HCT116 (cell line): Measurements from ENCODE around the gene PCDHA5. TPM values are rescaled to one million over a fixed set of nuclear protein-coding genes. Genes with fewer than 3 reads are reported as not detected.

Experiments used
- ATAC-seq: fragments of 200-7000 bp; cut with Tn5 transposase; 2 replicates; pipeline ENCODE4 v1.9.1; 2020; ENCODE audit warnings: mild to moderate bottlenecking, moderate library complexity
- BruUV-seq: library from RNA; stranded (reverse); fragments of 400-500 nt; replicated peaks from 2 replicates; lab custom pipeline; 2021; lab: Mats Ljungman, UMichigan
- CTCF ChIA-PET: fragments of 300-600 bp; sonication (Branson Sonifier 250); formaldehyde crosslinking; loops from one replicate; lab custom pipeline; 2021; ENCODE audit warnings: antibody characterized with exemption; lab: Charles Lee
- POLR2A ChIA-PET: fragments of 300-600, 350-600 bp; sonication (Branson Sonifier 250); formaldehyde crosslinking; loops from one replicate; lab custom pipeline; 2021; ENCODE audit warnings: antibody characterized with exemption; lab: Charles Lee
- RAD21 ChIA-PET, 2 experiments: fragments of 300-600 bp; sonication (Branson Sonifier 250); formaldehyde crosslinking; loops; one replicate each; lab custom pipeline; 2023; ENCODE audit warnings: low total read pairs in 2 of 2; ENCODE audit not compliant: uncharacterized antibody in 2 of 2, unreplicated experiment in 2 of 2, low non-redundant PET in 1 of 2; lab: Charles Lee
- DNase-seq: peaks from one replicate; pipeline ENCODE4 v3.0.0-alpha.2; 2010; ENCODE audit warnings: low read depth, low spot score
- H2AFZ ChIP-seq: fragments of 200-600 bp; shearing (Covaris generic), sonication (generic); 2 replicates; pipeline ENCODE4 v1.6.1; 2017; ENCODE audit warnings: low read depth, mixed run types, mixed read lengths, antibody characterized with exemption, low read length; ENCODE audit not compliant: poor library complexity, severe bottlenecking
- H3K27ac ChIP-seq: 2 replicates; pipeline ENCODE4 v1.5.1; 2012; ENCODE audit warnings: low read depth, low read length
- H3K27me3 ChIP-seq: fragments of 200-600 bp; sonication (generic); 2 replicates; pipeline ENCODE4 v1.6.1; 2016; ENCODE audit warnings: mixed run types, low read length, mixed read lengths; ENCODE audit not compliant: insufficient read depth
- H3K36me3 ChIP-seq, 2 experiments: fragments of 200-500 bp in 1 of 2; fragments of 200-600 bp in 1 of 2; sonication (Bioruptor generic) in 1 of 2; sonication (generic) in 1 of 2; 2 replicates each; pipeline versions ENCODE4 v1.5.1 to v1.6.1; 2014 to 2016; ENCODE audit warnings: low read length in 2 of 2, inconsistent platforms in 1 of 2, mixed read lengths in 1 of 2, mixed run types in 1 of 2; ENCODE audit not compliant: insufficient read depth in 2 of 2, control insufficient read depth in 1 of 2
- H3K4me1 ChIP-seq, 2 experiments: fragments of 200-600 bp in 1 of 2; sonication (generic) in 1 of 2; 2 replicates each; pipeline versions ENCODE4 v1.5.1 to v1.6.1; 2012 to 2017; ENCODE audit warnings: low read length in 2 of 2, inconsistent platforms in 1 of 2, mild to moderate bottlenecking in 1 of 2, mixed read lengths in 1 of 2, mixed run types in 1 of 2, moderate library complexity in 1 of 2; ENCODE audit not compliant: insufficient read depth in 2 of 2, control insufficient read depth in 1 of 2
- H3K4me2 ChIP-seq: fragments of 200-600 bp; sonication (generic); 2 replicates; pipeline ENCODE4 v1.6.1; 2017; ENCODE audit warnings: mixed run types, low read length, mixed read lengths
- H3K4me3 ChIP-seq, 2 experiments: fragments of 200-600 bp in 1 of 2; sonication (generic) in 1 of 2; replicated peaks in 1 of 2; 2 replicates each; pipeline ENCODE4 v1.5.1; 2011 to 2016; ENCODE audit warnings: low read length in 2 of 2, control low read depth in 1 of 2, low read depth in 1 of 2, mild to moderate bottlenecking in 1 of 2, mixed read lengths in 1 of 2, mixed run types in 1 of 2
- H3K79me2 ChIP-seq: fragments of 200-600 bp; sonication (generic); 2 replicates; pipeline ENCODE4 v1.6.1; 2017; ENCODE audit warnings: mild to moderate bottlenecking, mixed run types, low read length, moderate library complexity, mixed read lengths; ENCODE audit not compliant: insufficient read depth
- H3K9ac ChIP-seq: fragments of 200-600 bp; sonication (generic); 2 replicates; pipeline ENCODE4 v1.6.1; 2016; ENCODE audit warnings: low read length, mixed read lengths
- H3K9me2 ChIP-seq: fragments of 200-600 bp; sonication (generic), shearing (Covaris generic); 2 replicates; pipeline ENCODE4 v1.6.1; 2017; ENCODE audit warnings: mixed run types, mild to moderate bottlenecking, moderate library complexity; ENCODE audit not compliant: insufficient read depth
- H3K9me3 ChIP-seq, 2 experiments: fragments of 200-500 bp in 1 of 2; fragments of 200-600 bp in 1 of 2; sonication (Bioruptor generic) in 1 of 2; sonication (generic) in 1 of 2; 2 replicates each; pipeline ENCODE4 v1.6.1; 2014 to 2017; ENCODE audit warnings: low read length in 2 of 2, mixed read lengths in 2 of 2, inconsistent platforms in 1 of 2, low read depth in 1 of 2, mild to moderate bottlenecking in 1 of 2, mixed run types in 1 of 2, moderate library complexity in 1 of 2; ENCODE audit not compliant: control insufficient read depth in 1 of 2, insufficient read depth in 1 of 2
- H4K20me1 ChIP-seq: fragments of 200-600 bp; sonication (generic), shearing (Covaris generic); 2 replicates; pipeline ENCODE4 v1.6.1; 2017; ENCODE audit warnings: mixed run types, mild to moderate bottlenecking, moderate library complexity; ENCODE audit not compliant: insufficient read depth
- CBX3 ChIP-seq: IDR thresholded peaks from 2 replicates; pipeline ENCODE4 v1.6.1; 2012; ENCODE audit warnings: low read depth
- EZH2 ChIP-seq: fragments of 200-600 bp; sonication (generic); IDR thresholded peaks from 2 replicates; pipeline ENCODE4 v1.6.1; 2017; ENCODE audit warnings: antibody characterized with exemption, mixed run types
- FOSL1 ChIP-seq: IDR thresholded peaks from 2 replicates; pipeline ENCODE4 v1.6.1; 2012; ENCODE audit warnings: low read depth
- ZFX ChIP-seq: fragments of 450-650 bp; IDR thresholded peaks from 2 replicates; pipeline ENCODE4 v1.6.1; 2017
- intact Hi-C: fragments of 100-400 bp; cut with micrococcal nuclease; formaldehyde crosslinking; loops from 2 replicates; pipeline ENCODE4 v1.10.0; 2022
- total RNA-seq: library from RNA; stranded (reverse); gene quantifications from one replicate; pipeline ENCODE4 v1.2.1, GENCODE V29; 2021; ENCODE audit not compliant: unreplicated experiment
- TF ChIP-seq, protein P1 (sequence below): IDR thresholded peaks from 2 replicates; pipeline ENCODE4 v1.6.1; 2012; ENCODE audit warnings: low read depth
- TF ChIP-seq, protein P2 (sequence below), 3 experiments: fragments of 200-600 bp in 1 of 3; sonication (generic) in 1 of 3; IDR thresholded peaks in 2 of 3; conservative IDR thresholded peaks in 1 of 3; 2 replicates each; pipeline ENCODE4 v1.5.1; 2012 to 2017; ENCODE audit warnings: low read depth in 2 of 3, low read length in 2 of 3, antibody characterized with exemption in 1 of 3, borderline replicate concordance in 1 of 3, control low read depth in 1 of 3, mild to moderate bottlenecking in 1 of 3, mixed read lengths in 1 of 3, mixed run types in 1 of 3, moderate library complexity in 1 of 3; ENCODE audit not compliant: insufficient read depth in 1 of 3

The PCDHA5 gene
- total RNA-seq, 1 experiment from 2014 or later = not detected

DNA sequence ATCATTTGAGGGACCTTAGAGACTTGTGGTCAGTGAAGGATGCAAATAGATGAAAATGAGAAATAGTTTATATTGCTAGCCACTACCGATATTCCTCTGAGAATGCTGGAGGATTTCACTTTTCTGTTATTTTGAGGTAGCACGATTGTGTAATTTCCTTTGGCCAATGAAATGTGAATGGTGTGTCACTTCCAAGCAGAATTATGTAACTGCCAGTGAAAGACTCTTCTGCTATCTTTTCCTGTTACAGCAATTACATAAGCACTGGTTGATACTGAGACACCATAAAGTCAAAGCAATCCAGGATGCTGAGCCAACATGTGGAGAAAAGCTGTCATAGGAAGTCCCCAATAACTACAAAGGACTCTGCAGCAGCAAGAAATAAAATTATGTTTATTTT, 30.3 kb upstream of the PCDHA5 start (continued):
- TF ChIP-seq, protein P1, sequence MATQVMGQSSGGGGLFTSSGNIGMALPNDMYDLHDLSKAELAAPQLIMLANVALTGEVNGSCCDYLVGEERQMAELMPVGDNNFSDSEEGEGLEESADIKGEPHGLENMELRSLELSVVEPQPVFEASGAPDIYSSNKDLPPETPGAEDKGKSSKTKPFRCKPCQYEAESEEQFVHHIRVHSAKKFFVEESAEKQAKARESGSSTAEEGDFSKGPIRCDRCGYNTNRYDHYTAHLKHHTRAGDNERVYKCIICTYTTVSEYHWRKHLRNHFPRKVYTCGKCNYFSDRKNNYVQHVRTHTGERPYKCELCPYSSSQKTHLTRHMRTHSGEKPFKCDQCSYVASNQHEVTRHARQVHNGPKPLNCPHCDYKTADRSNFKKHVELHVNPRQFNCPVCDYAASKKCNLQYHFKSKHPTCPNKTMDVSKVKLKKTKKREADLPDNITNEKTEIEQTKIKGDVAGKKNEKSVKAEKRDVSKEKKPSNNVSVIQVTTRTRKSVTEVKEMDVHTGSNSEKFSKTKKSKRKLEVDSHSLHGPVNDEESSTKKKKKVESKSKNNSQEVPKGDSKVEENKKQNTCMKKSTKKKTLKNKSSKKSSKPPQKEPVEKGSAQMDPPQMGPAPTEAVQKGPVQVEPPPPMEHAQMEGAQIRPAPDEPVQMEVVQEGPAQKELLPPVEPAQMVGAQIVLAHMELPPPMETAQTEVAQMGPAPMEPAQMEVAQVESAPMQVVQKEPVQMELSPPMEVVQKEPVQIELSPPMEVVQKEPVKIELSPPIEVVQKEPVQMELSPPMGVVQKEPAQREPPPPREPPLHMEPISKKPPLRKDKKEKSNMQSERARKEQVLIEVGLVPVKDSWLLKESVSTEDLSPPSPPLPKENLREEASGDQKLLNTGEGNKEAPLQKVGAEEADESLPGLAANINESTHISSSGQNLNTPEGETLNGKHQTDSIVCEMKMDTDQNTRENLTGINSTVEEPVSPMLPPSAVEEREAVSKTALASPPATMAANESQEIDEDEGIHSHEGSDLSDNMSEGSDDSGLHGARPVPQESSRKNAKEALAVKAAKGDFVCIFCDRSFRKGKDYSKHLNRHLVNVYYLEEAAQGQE = no peak
- TF ChIP-seq EZH2 = no peak

GRCh38 chr5:140794595-140795258, 26.7 kb upstream of the PCDHA5 start, which contains the start of gene PCDHA2:
TSS of gene PCDHA2 (plus strand) at chr5:140794852.
- Histone ChIP-seq H3K9ac (no peak within 1 kb of the TSS), H2AFZ (no peak within 1 kb of the TSS), H3K36me3 (no peaks in the 10 kb centered on the region), H3K27me3 (no peaks in the 10 kb centered on the region), H4K20me1 (no peaks in the 10 kb centered on the region), H3K79me2 (no peaks in the 10 kb centered on the region), H3K9me2 (no peaks in the 10 kb centered on the region), H3K27ac (no peak within 1 kb of the TSS), H3K4me3 (no peak within 1 kb of the TSS), H3K4me1 (no peaks in the 10 kb centered on the region), H3K9me3 (no peaks in the 10 kb centered on the region), H3K4me2 (no peak within 1 kb of the TSS)
- ChIA-PET RAD21 (no interaction called here), POLR2A (no interaction called here)
- DNase-seq (no peak), ATAC-seq (no peak)
- no TSS peak for BruUV-seq
- TF ChIP-seq FOSL1 = no peak
- no peak for TF ChIP-seq CBX3
- no peak for TF ChIP-seq ZFX
- TF ChIP-seq, protein P2, sequence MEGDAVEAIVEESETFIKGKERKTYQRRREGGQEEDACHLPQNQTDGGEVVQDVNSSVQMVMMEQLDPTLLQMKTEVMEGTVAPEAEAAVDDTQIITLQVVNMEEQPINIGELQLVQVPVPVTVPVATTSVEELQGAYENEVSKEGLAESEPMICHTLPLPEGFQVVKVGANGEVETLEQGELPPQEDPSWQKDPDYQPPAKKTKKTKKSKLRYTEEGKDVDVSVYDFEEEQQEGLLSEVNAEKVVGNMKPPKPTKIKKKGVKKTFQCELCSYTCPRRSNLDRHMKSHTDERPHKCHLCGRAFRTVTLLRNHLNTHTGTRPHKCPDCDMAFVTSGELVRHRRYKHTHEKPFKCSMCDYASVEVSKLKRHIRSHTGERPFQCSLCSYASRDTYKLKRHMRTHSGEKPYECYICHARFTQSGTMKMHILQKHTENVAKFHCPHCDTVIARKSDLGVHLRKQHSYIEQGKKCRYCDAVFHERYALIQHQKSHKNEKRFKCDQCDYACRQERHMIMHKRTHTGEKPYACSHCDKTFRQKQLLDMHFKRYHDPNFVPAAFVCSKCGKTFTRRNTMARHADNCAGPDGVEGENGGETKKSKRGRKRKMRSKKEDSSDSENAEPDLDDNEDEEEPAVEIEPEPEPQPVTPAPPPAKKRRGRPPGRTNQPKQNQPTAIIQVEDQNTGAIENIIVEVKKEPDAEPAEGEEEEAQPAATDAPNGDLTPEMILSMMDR (IDR thresholded peaks at IDR 0.05 in 2 of 3, conservative IDR thresholded peaks at IDR 0.05 in 1 of 3; ENCODE audit: borderline replicate concordance in 1 of 3, insufficient read depth in 1 of 3, low read depth in 2 of 3, low read length in 2 of 3) = peak in 1 of 3 experiments; percentile 17; a peak in 2 of 6 replicates
- TF ChIP-seq, all 23 proteins: peak for 1
- intact Hi-C loops = no loop called here
- CTCF ChIA-PET = no interaction called here
